Suprapubic skin (tissue), 4 donors: ENCODE results near the gene RAMACL.

Source experiments
- CTCF ChIP-seq, 2 donors: fragments of 200-600 bp in 1 of 2; fragments of 450-650 bp in 1 of 2; sonication (generic) in 1 of 2; IDR thresholded peaks; one replicate each; pipeline ENCODE4 v1.5.1; 2016 to 2019; ENCODE audit warnings: antibody characterized with exemption in 2 of 2, mild to moderate bottlenecking in 1 of 2, moderate library complexity in 1 of 2
- EP300 ChIP-seq: sonication (generic); formaldehyde crosslinking; IDR thresholded peaks from one replicate; pipeline ENCODE4 v1.6.1; 2017; ENCODE audit warnings: antibody characterized with exemption
- POLR2A ChIP-seq, 2 donors: fragments of 450-650 bp; IDR thresholded peaks; one replicate each; pipeline ENCODE4 v1.6.1; 2017; ENCODE audit warnings: antibody characterized with exemption in 2 of 2, mild to moderate bottlenecking in 2 of 2, moderate library complexity in 2 of 2
- POLR2AphosphoS5 ChIP-seq, 3 donors: sonication (generic); formaldehyde crosslinking; IDR thresholded peaks; one replicate each; pipeline ENCODE4 v1.6.1; 2017; ENCODE audit warnings: antibody characterized with exemption in 3 of 3

GRCh38 chr6:166618866-166619761 is 32.6 kb upstream of the RAMACL start:
- TF ChIP-seq CTCF (IDR thresholded peaks at IDR 0.05) (no peak), EP300 (no peak), POLR2AphosphoS5 (IDR thresholded peaks at IDR 0.05) (no peak), POLR2A (IDR thresholded peaks at IDR 0.05) (no peak)
